HG03439 (cell line): Measurements from ENCODE around the gene ABO.
"Not testable (repeated sequence)": the region's sequence is repeated elsewhere in the genome, so short reads cannot be mapped to it uniquely, and the experiment has no call there.

Experiments
- ATAC-seq: cut with Tn5 transposase; IDR thresholded peaks from one replicate; pipeline ENCODE4 v1.9.1; 2021; ENCODE audit warnings: mild to moderate bottlenecking, moderate library complexity; ENCODE audit not compliant: unreplicated experiment

Gene ABO

DNA sequence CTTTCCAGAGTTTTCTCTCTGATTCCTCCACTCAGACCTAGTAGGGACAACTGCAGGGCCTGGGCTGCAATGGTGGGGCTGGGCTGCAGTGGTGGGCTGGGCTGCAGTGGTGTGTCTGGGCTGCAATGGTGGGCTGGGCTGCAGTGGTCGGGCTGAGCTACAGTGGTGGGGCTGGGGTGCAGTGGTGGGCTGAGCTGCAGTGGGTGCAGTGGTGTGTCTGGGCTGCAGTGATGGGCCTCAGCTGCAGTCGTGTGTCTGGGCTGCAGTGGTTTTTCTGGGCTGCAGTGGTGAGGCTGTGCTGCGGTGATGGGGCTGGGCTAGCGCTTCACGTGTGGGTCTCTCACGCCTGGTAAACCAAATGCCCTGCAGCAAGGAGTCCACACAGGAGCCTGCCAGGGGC lies 27.4 kb downstream of the ABO start:
- ATAC-seq = no peak

- ATAC-seq = no peak
Observed at GRCh38 chr9:133246991-133247390, 28.0 kb downstream of the ABO start.

DNA sequence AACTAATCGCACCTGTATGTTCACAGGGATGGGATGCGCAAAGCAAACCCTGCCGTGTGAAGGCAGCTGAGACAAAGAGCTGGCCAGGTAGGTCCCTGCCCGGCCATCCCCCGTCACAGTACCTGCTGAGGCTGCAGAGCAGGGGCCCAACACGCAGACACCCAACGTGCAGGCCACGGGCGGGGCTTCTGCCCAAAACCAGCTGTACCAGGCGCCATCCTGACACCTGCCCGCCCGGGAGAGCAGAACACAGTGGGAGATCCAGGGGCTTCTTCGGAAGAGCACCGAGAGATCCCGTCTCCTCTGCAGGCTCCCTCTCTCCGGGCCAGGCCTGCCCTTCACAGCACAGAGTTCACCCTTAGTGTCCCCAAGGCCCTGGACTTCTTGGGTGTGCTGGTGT lies 28.4 kb downstream of the ABO start:
- no peak for ATAC-seq

DNA sequence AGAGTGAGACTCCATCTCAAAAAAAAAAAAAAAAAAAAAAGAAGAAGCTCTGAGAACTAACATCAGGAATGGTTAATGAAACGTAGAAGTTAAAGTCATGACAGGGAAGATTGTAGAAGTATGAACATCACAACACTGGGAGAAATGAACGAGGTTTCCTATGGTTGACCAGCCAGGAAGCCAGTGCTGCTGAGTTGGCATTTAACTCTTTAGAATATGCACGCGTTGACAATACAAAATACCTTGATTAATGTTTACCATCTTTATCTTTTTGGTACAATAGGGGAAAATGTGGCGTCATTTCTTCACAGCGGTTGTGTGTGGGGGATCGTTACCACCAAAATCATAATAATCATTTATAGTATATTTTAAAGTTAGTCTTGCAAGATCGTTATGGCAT lies 32.0 kb downstream of the ABO start:
- no peak for ATAC-seq

DNA sequence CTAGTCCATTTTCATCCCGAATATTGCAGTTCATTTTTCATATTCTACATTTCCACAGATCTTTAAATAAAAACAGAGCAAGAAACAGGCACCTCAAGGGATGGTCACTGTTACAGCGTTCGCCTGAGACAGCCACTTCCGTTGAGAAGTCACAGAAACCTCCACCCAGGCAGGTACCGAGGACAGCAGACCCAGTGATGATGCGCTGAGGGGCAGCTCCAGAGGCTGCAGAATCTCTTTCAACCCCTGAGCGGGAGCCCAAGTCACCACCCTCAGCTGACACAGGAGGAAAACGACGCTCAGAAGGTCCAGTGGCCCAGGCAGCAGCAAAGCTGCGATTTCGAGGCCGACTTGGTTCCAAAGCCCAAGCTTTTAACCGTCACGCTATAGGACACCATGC lies 32.8 kb downstream of the ABO start:
- ATAC-seq = no peak

- no peak for ATAC-seq
Observed at GRCh38 chr9:133239533-133240090, 35.4 kb downstream of the ABO start.

DNA sequence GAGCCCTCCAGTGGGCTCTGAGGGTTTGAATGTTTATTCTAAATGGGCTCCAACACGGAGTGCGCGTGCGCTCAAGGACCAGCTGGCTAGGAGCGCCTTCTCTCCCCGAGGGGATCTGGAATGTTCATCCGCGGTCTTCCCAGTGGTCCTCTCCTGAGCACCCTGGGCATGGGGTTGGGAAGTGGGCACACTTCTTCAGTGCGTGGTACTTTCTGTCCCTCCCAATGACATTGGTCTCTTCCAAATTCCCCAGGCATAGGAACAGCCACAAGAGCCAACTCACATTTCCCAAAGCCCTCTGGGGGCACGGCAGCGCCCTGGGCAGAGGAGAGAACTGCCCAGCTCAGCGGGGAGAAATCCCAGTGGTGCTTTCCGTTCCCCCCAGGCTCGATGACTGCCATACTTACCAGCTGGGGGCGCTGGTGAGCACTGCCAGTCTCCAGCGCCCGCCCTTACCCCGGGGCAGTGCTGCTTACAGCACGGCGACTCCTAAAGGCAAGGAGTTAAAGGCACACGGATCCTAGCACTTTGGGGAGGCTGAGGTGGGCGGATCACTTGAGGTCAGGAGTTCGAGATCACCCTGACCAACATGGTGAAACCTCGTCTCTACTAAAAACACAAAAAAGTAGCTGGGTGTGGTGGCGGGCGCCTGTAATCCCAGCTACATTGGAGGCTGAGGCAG lies 36.0 kb downstream of the ABO start:
- ATAC-seq = no peak

DNA sequence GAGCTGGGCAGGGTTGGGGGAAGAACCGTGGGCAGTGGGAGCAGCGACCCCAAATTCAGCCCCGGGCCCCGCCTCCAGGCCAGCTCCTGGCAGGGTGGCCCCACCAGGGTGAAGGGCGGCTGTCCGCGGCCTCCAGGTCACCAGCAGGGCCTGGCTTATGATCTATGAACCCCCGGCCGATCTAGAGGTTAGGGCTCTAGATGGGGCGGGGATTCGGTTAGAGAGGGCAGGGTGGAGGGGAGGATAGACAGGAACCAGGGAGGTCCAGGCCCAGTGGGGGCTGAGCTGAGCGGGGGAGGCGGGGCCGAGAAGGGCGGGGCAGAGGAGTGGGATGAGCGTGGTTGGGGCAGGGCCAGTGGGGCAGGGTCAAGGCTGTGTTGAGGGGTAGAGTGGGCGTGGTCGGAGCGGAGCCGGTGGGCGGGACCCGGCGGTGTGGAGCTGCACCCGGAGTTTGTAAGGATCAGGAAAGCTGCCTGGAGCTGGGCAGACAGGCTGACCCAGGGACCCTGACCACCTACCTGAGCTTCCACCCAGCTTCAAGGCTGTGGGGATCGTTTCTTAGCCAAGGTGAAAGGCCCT lies 36.6 kb downstream of the ABO start:
- ATAC-seq = no peak

GRCh38 chr9:133237035-133237731 lies 37.8 kb downstream of the ABO start:
- ATAC-seq = no peak

DNA sequence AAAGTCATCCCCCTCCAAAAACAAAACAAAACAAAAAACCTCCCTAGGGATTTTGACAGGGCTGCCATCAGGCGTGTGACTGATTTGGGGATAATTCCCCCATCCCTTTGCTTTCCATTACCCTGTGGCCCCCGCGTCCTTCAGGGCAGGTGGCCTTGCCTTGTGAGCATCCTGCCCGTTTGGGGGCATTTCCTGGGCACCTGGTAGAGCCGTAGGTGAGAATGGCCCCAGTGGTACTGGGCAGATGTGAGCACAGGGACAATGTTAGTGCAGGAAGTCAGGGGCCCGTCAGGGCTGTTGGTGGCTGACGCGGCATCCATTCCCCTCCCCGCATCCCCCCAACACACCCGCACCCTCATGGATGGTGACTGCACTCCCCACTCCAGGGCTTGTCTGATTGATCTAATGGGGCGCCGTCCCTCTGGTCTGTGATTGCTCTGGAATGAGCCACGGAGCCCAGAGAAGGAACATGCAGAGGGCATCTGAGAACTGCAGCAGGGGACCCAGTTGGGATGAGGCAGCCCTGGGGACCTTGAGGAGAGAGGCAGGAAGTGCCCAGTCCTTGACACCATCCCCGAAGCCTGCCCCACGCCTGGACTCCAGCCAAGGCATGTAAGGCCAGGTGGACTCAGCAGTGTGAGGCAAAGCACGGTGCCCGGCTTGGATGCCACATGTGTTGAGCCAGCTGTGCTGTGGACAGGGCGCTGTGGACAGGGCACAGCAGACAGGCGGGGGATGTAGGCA lies 38.5 kb downstream of the ABO start:
- ATAC-seq = not testable (repeated sequence)

DNA sequence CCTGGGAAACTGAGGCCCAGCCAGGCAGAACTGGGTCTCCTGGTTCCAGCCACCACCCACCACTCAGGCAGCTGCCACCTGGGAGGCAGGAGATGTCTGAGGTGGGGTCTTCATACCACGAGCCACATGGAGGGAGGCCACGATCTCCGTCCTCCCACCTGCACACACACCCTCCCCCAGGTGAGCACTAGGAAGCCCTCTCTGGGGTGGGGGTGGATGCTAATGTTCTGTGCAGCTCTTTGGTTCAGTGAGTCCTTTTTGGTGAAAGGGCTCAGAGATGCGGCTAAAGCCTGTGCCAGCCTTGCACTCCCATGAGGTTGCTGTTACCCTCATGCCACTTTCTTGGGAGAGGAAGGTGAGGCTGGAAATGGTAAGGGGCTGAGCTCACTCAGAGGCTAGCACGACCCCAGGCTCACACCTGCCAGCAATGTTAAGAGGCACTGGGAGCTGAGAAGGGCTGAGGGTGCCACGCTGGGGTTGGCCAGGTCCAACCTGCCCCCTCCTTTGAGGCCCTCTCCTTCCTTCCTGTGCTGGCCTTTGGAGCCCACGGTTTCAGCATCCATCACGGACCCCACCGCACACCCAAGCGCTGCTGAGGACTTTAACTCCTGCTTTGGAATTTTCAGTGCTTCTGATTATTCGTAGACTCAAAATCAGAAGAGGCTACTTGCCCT lies 39.3 kb downstream of the ABO start:
- no peak for ATAC-seq

DNA sequence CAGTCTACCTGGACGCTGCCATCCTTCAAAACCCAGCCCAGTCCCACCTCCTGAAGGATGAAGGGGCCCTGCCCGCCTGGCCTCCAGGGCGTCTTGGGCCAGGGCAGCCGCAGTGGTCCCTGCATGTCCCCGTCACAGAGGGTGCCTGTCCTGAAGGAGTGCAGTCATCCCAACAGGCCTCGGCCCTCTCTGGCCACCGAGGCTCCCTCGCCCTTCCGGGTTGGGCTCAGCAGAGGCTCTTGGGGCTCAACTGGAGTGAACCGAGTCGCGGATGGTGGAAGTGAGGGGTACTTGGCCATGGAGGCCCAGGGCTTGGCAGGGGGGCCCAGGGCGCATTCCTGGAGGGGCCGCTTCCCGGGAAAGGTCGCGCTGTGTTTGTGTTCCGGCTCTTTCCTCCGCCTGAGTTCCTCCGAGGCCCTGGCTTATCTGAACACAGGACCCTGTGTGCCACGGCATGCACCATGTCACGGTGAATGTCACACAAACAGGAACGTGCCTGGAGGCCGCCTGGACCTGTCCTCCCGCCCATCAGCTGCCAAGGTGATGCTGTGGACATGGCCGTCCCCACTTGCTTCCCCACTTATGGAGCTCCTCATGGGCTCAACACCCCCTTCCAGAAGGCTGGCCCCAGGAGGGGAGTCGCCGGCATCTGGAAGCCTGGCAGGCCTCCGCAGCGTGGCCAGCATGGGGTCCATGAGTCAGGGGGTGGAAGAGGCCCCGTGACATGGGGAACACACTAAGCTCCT lies 40.3 kb downstream of the ABO start:
- no peak for ATAC-seq

DNA sequence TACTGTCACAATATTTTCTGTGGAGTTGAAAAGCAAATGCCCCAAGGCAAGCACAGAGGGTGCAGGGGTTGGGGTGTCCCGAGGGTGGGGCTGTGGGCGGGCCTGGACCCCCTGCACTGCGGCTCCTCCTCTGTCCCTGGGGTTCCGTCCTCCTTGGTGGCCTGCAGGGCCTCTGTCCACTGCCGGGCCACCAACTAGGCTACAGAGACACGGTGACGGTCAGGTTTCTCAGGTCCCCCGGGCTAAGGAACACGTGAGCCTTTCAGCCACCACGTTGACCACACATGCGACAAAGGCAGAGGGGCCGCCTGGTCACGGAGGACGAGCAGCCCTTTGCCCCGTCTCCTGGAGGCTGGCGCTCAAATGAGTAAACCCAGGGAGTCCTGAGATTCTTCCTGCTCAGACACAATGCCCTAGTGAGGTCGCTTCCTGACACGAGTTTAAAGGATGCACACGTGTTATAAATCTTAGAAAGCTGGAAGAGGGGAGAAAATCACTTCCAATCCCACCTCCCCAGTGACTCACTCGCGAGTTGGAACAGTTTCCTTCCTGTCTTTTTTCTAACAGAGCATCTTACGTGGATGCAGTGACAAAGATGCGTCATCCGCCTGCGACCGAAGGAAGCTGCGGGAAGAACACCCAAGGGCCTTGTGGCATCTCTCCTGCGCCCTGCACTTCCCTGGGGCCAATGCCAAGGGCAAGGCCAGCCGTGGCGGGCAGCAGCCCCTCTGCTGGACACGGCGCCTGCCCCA lies 41.1 kb downstream of the ABO start:
- no peak for ATAC-seq

DNA sequence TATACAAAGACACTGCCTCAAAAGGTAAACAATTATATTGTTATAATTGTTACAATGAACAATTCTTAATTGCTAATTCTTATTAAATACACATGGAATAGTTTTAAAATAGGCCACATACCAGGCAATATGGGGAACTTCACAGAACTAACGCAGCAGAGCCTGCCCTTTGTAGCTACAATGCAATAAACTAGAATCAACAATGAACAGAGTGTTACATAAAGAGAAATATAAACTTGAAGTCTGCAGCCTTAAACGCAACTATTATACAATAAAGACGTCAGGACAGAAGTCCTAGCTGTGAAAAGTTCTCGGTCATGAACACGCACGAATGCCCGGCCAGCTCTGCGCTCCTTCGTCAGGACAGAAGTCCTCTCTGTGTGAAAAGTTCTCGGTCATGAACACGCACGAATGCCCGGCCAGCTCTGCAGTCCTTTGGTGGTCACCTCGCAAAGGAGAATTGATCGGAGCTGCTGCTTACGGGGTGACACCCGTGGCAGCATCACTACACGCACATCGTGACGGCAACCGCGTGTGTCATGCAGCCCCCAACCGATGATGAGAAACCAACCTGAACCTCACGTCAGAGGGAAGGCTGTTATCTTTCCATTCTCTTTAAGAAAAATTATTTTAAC lies 43.0 kb downstream of the ABO start:
- not testable (repeated sequence) for ATAC-seq

GRCh38 chr9:133230514-133230913 lies 44.5 kb downstream of the ABO start:
- not testable (repeated sequence) for ATAC-seq

DNA sequence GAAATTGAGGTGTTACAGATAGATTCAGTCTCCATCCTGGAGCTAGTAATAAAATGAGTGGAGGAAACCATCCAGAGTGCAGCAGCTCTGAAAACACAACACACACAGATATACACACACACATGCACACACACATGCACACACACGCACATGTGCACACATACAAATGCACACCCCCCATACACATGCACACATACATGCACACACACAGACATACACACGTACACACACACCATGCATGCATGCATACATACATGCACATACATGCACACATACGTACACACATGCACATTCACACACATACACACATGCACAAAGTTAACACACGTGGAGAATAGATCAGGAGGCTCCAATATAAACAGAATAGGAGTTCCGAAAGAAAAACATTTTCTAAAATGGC lies 44.9 kb downstream of the ABO start:
- no peak for ATAC-seq

DNA sequence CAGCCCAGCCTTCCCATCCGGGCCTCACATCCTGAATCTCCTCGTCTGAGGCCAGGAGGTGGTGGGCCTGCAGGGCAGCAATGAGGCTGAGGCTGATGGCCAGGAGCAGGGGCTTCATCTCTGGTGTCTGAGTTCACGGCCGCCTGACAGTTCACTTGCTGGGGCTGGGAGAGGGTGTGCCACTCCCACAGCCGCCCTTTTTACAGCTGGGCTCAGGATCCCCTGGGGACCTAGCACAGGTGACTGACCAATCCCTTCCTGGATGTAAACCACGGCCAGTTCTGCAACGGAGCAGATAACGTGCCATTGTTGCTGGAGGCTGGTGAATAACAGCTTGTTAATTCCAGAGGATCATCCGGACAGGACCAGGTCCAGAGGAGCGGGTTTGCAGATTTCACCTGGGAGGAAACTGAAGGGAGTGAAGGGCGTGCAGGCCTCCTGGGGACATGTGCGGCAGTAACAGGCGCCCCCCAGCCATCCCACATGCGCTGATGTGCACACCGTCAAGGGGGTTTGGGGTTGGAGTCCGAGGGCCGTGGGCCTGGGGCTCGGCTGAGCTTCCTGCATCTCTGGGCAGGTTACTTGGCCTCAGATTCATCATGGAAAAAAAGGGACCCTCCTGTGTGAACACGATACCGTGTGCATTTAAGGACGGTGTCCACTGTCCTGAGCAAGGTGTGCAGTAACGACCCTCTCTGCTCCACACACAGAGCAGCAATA lies 46.4 kb downstream of the ABO start:
- not testable (repeated sequence) for ATAC-seq

DNA sequence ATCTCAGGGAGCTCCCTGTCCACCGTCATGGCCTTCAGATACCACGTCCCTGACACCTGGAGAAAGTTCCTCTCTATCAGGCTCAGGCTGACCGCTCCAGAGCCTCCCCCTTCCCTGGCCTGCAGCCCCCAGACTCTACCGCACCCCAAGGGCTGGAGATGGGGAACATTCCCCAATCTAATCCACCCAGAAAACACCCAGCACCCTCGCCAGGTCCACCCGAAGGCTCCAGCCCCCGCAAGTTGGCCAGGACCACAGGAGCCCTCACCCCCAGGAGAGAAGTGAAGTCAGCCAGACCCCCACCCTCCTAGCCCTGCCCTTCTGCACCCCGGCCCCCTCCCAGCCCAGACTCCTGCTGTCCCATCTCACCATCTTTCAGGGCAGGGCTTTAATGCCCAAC lies 47.0 kb downstream of the ABO start:
- not testable (repeated sequence) for ATAC-seq
